Measurements from ENCODE around the gene WRNIP1.

- TF ChIP-seq TAF1 (IDR thresholded peaks at IDR 0.05; ENCODE audit: low read depth, low read length) (no peak), JUND (IDR thresholded peaks at IDR 0.05; ENCODE audit: low read length) (no peak), POLR2AphosphoS5 (IDR thresholded peaks at IDR 0.05; ENCODE audit: low read depth, low read length) (no peak), EZH2 (IDR thresholded peaks at IDR 0.05; ENCODE audit: low read depth, low read length, severe bottlenecking) (no peak), POLR2A (IDR thresholded peaks at IDR 0.05; ENCODE audit: control extremely low read depth in 1 of 2, low read depth in 2 of 2, low read length in 2 of 2) (no peak), HDAC6 (IDR thresholded peaks at IDR 0.05; ENCODE audit: low read depth, low read length) (no peak), CTCF (IDR thresholded peaks at IDR 0.05; ENCODE audit: control extremely low read depth in 1 of 3, insufficient read depth in 1 of 3, low read depth in 1 of 3, low read length in 3 of 3) (no peak), KDM1A (IDR thresholded peaks at IDR 0.05; ENCODE audit: borderline replicate concordance, low read length) (no peak), GTF2F1 (IDR thresholded peaks at IDR 0.05; ENCODE audit: borderline replicate concordance, low read depth, low read length) (no peak), CREB1 (IDR thresholded peaks at IDR 0.05) (no peak), MAX (IDR thresholded peaks at IDR 0.05) (no peak), USF2 (IDR thresholded peaks at IDR 0.05; ENCODE audit: low read length) (no peak), EP300 (IDR thresholded peaks at IDR 0.05; ENCODE audit: borderline replicate concordance in 1 of 2, low read depth in 2 of 2, low read length in 2 of 2) (no peak)
Measured at GRCh38 chr6:2831392-2831791, 66.2 kb downstream of the WRNIP1 start.

Measured in H1 (cell line).